ENCODE results near the gene SLC2A13.

The SLC2A13 gene

DNA sequence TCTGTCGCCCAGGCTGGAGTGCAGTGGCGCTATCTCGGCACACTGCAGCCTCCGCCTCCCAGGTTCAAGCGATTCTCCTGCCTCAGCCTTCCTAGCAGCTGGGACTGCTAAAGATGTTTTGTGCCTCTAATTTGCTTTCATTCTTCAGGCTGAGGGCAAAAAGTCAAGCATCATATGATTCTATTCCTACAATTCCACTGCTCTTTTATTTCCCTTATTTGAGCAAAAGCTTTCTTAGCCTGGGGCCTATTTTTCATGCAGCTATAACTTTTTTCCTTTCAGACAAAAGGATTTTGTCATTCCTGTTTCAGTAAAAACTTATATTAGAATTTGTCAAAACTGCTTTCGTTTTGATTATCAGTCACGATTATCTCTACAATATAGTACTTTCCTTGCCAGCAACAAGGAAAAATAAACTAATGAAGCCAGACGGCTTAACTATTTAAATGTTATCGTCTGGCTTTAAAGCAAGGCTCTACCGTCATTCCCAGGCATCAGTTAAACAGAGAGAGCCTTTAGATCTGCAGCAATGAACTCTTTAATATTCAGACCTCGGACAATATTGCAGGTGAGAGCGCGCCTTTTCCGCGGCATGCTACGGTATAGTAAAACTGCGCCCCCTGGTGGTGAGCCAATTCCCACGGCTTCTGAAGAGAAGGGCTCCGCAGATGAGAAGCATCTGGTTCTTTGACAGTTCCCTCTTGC lies 1.4 kb upstream of the SLC2A13 start:
- H3K4me3 ChIP-seq (ENCODE audit: low read depth, low read length), result peak overlapping the region; percentile 29
- TF ChIP-seq, protein P1, sequence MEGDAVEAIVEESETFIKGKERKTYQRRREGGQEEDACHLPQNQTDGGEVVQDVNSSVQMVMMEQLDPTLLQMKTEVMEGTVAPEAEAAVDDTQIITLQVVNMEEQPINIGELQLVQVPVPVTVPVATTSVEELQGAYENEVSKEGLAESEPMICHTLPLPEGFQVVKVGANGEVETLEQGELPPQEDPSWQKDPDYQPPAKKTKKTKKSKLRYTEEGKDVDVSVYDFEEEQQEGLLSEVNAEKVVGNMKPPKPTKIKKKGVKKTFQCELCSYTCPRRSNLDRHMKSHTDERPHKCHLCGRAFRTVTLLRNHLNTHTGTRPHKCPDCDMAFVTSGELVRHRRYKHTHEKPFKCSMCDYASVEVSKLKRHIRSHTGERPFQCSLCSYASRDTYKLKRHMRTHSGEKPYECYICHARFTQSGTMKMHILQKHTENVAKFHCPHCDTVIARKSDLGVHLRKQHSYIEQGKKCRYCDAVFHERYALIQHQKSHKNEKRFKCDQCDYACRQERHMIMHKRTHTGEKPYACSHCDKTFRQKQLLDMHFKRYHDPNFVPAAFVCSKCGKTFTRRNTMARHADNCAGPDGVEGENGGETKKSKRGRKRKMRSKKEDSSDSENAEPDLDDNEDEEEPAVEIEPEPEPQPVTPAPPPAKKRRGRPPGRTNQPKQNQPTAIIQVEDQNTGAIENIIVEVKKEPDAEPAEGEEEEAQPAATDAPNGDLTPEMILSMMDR (IDR thresholded peaks at IDR 0.05; ENCODE audit: insufficient read depth, low read length, missing control alignments), result peak; percentile 82
- peak; percentile 3 for DNase-seq (ENCODE audit: low read depth, low spot score)
- POLR2A ChIA-PET, result no interaction called here
- CTCF ChIA-PET, result interaction anchor here (0.7 to 10.4 kb wide), 20 partner anchors 10 to 791 kb away, joined by 3 to 133 read pairs (median 4); partner anchors contain the start of gene ABCD2

GRCh38 chr12:40106655-40107054 lies 774 bp upstream of the SLC2A13 start:
- ChIA-PET POLR2A (no interaction called here), CTCF (interaction anchor here (0.7 to 10.4 kb wide), 21 partner anchors 11 to 790 kb away, joined by 3 to 133 read pairs (median 4); partner anchors contain the start of gene ABCD2)
- TF ChIP-seq, protein P1 (IDR thresholded peaks at IDR 0.05; ENCODE audit: insufficient read depth, low read length, missing control alignments), result no peak
- H3K4me3 ChIP-seq (ENCODE audit: low read depth, low read length), result no peak overlapping the region
- no peak for DNase-seq (ENCODE audit: low read depth, low spot score)

DNA sequence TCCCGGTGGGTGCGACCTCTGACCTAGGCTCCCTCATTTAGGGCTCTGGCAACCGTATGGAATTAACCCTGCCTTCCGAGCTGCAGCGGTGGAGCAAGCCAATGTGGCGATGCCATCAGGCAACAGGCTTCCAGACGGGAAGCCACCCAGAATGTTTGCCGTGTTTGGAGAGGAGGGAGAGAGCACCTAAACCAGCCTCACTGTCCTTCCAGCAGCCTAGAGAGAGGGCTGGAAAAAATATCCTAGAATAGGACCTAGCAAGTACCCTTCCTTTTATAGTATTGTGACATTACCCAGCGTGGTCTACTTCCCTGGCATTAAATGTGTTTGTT lies 287 bp upstream of the SLC2A13 start:
- CTCF ChIA-PET, result interaction anchor here (0.8 to 10.4 kb wide), 18 partner anchors 11 to 790 kb away, joined by 3 to 133 read pairs (median 4); partner anchors contain the start of gene ABCD2
- peak overlapping the region; percentile 50 for H3K4me3 ChIP-seq (ENCODE audit: low read depth, low read length)
- TF ChIP-seq, protein P1 (IDR thresholded peaks at IDR 0.05; ENCODE audit: insufficient read depth, low read length, missing control alignments), result no peak
- no peak for DNase-seq (ENCODE audit: low read depth, low spot score)
- POLR2A ChIA-PET, result interaction anchor here (0.8 to 0.9 kb wide), 2 partner anchors 95 to 738 kb away, joined by 3 to 5 read pairs; no protein-coding TSS in a partner anchor

DNA sequence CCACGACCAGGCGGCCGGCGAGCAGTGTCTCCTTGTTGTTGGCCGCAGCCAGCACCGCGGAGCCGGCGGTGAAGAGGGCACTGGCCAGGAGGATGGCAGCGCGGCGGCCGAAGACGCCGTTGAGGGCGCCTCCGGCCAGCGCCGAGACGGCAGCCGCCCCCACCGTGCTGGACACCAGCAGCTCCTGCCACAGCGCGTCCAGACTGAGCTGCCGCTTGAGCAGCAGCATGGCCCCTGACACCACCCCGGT lies 691 bp downstream of the SLC2A13 start:
- POLR2A ChIA-PET, result interaction anchor here (0.5 kb wide), 1 partner anchor 366 kb away, joined by 3 read pairs; no protein-coding TSS in a partner anchor

GRCh38 chr12:40104461-40105264 lies 1.2 kb downstream of the SLC2A13 start:
- ChIA-PET CTCF (interaction anchor here (0.9 to 10.4 kb wide), 7 partner anchors 12 to 338 kb away, joined by 3 to 133 read pairs (median 3); no protein-coding TSS in a partner anchor), POLR2A (no interaction called here)
- peak overlapping the region; percentile 83 for H3K4me3 ChIP-seq (ENCODE audit: low read depth, low read length)
- DNase-seq (ENCODE audit: low read depth, low spot score), result no peak
- TF ChIP-seq, protein P1 (IDR thresholded peaks at IDR 0.05; ENCODE audit: insufficient read depth, low read length, missing control alignments), result no peak

More for the DNA sequence above, 691 bp downstream of the SLC2A13 start:
- no peak for DNase-seq (ENCODE audit: low read depth, low spot score)
- TF ChIP-seq, protein P1 (IDR thresholded peaks at IDR 0.05; ENCODE audit: insufficient read depth, low read length, missing control alignments), result no peak
- peak overlapping the region; percentile 83 for H3K4me3 ChIP-seq (ENCODE audit: low read depth, low read length)
- CTCF ChIA-PET, result interaction anchor here (0.9 to 10.4 kb wide), 4 partner anchors 14 to 339 kb away, joined by 3 to 133 read pairs (median 20); no protein-coding TSS in a partner anchor

GRCh38 chr12:40103043-40103442 lies 2.8 kb downstream of the SLC2A13 start:
- DNase-seq (ENCODE audit: low read depth, low spot score), result no peak
- ChIA-PET CTCF (interaction anchor here (1.5 to 10.4 kb wide), 4 partner anchors 10 to 94 kb away, joined by 3 to 133 read pairs (median 4); no protein-coding TSS in a partner anchor), POLR2A (no interaction called here)
- no peak overlapping the region for H3K4me3 ChIP-seq (ENCODE audit: low read depth, low read length)
- TF ChIP-seq, protein P1 (IDR thresholded peaks at IDR 0.05; ENCODE audit: insufficient read depth, low read length, missing control alignments), result no peak
